Karpas-422 (cell line): ENCODE data around the gene AMOTL1. TPM values are rescaled to one million over a fixed set of nuclear protein-coding genes. Genes with fewer than 3 reads are reported as not detected.

Experiments used
- DNase-seq: peaks from one replicate; pipeline ENCODE4 v3.0.0-alpha.2; 2015
- H2AFZ ChIP-seq: fragments of 200-600 bp; sonication (generic); 2 replicates; pipeline ENCODE4 v1.6.1; 2014; ENCODE audit warnings: antibody characterized with exemption, low read length, mixed read lengths
- H3K27ac ChIP-seq: fragments of 200-600 bp; sonication (generic); 2 replicates; pipeline ENCODE4 v1.5.1; 2014; ENCODE audit warnings: mild to moderate bottlenecking, low read length, moderate library complexity
- H3K27me3 ChIP-seq: fragments of 200-600 bp; sonication (generic); 2 replicates; pipeline ENCODE4 v1.6.1; 2014; ENCODE audit warnings: low read length, mixed read lengths
- H3K36me3 ChIP-seq: fragments of 200-600 bp; sonication (generic); 2 replicates; pipeline ENCODE4 v1.6.1; 2014; ENCODE audit warnings: low read length, mixed read lengths; ENCODE audit not compliant: insufficient read depth
- H3K4me1 ChIP-seq: fragments of 200-600 bp; sonication (generic); 2 replicates; pipeline ENCODE4 v1.6.1; 2014; ENCODE audit warnings: mild to moderate bottlenecking, low read length, mixed read lengths
- H3K4me2 ChIP-seq: fragments of 200-600 bp; sonication (generic); 2 replicates; pipeline ENCODE4 v1.6.1; 2014; ENCODE audit warnings: low read length, low read depth, mild to moderate bottlenecking; ENCODE audit not compliant: poor library complexity, severe bottlenecking
- H3K4me3 ChIP-seq: fragments of 200-600 bp; sonication (generic); 2 replicates; pipeline ENCODE4 v1.5.1; 2014; ENCODE audit warnings: mild to moderate bottlenecking, antibody characterized with exemption, low read length, mixed read lengths
- H3K79me2 ChIP-seq: fragments of 200-600 bp; sonication (generic); 2 replicates; pipeline ENCODE4 v1.6.1; 2014; ENCODE audit warnings: mild to moderate bottlenecking, low read length, mixed read lengths
- H3K9ac ChIP-seq: fragments of 200-600 bp; sonication (generic); 2 replicates; pipeline ENCODE4 v1.6.0; 2014; ENCODE audit warnings: low read length
- H3K9me2 ChIP-seq: fragments of 200-600 bp; sonication (generic), shearing (Covaris generic); replicated peaks from 2 replicates; pipeline ENCODE4 v1.6.0; 2014; ENCODE audit warnings: mild to moderate bottlenecking, low read length, moderate library complexity; ENCODE audit not compliant: insufficient read depth
- H3K9me3 ChIP-seq: fragments of 300-700, 200-600 bp; sonication (generic); 2 replicates; pipeline ENCODE4 v1.6.1; 2014; ENCODE audit warnings: low read length, mixed read lengths
- H4K20me1 ChIP-seq: fragments of 200-600 bp; sonication (generic); 2 replicates; pipeline ENCODE4 v1.6.1; 2014; ENCODE audit warnings: mild to moderate bottlenecking, antibody characterized with exemption, low read length, low read depth; ENCODE audit not compliant: insufficient read depth
- total RNA-seq: library from RNA; depleted of rRNA; stranded (reverse); fragments of >200 nt; shearing (Covaris generic); gene quantifications from 2 replicates; pipeline ENCODE4 v1.2.3, GENCODE V29; 2014; ENCODE audit warnings: low replicate concordance

AMOTL1 gene
- total RNA-seq, 1 experiment from 2014 or later: 0.04 TPM

DNA sequence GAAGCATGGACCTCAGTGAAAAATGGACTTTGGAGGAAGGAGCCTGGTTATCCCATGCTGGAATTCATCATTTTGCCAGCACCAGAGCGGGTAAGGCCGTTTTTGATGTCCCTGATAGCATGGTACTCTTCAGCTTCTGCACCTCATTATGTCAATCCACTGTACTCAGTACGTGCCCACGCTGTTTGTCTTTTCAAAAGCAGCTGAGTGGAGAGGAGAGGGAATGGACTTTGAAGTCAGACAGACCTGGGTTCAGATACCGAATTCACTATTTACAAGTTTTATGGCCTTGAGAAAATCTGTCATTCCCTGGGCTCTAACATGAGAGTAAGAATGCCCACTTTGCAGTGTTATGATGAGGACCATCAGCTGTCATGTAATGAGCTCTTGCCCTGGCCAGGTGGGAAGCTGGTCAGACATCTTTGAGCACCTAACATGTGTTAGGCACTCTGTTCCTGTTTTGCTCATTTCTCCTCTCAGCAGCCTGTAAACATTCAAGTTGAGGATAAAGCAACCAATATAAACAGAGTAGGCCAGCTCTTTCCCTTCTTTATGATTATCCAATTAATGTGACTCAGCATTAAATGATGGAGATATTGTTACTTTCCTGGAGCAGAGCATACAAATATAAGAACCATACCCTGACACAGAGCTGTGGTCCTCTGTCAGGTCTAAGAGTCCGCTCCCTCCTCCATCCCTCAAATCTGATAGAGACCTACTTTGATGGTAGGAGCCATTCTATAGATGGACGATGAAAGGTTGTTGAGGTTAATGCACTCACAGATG is 39.0 kb upstream of the AMOTL1 start:
- DNase-seq: no peak
- no peaks in the 10 kb centered on the region for H3K4me1 ChIP-seq
- H3K9ac ChIP-seq: no peak overlapping the region
- H3K9me3 ChIP-seq: no peaks in the 10 kb centered on the region
- no peak overlapping the region for H3K27ac ChIP-seq
- no peaks in the 10 kb centered on the region for H3K9me2 ChIP-seq
- peaks cover 3% of the 10 kb centered on the region; the same call in 1 of the 2 replicates for H3K27me3 ChIP-seq
- no peaks in the 10 kb centered on the region for H3K79me2 ChIP-seq
- no peak overlapping the region for H2AFZ ChIP-seq
- H4K20me1 ChIP-seq: no peaks in the 10 kb centered on the region
- no peak overlapping the region for H3K4me2 ChIP-seq
- no peak overlapping the region for H3K4me3 ChIP-seq
- H3K36me3 ChIP-seq: no peaks in the 10 kb centered on the region

DNA sequence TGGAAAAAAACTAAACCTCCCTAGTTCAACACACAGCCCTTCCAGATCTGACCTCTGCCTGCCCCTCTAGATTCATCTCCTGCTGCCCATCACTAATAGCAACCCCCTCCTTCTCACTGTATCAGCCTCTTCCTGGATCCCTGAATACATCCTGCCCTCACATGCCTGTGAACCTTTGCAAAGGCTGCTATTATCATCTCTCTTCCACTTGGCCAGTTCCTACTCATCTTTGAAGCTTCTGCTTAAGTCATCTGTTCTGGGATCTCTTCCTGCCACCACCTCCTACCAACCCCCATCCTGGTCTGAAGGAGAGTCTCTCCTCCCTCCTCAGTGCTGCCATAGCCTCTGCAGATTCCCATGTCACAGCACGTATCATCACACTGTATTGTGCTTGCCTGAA is 38.0 kb upstream of the AMOTL1 start:
- Histone ChIP-seq H3K9me2 (no peaks in the 10 kb centered on the region), H3K4me1 (no peaks in the 10 kb centered on the region), H3K27me3 (no peaks in the 10 kb centered on the region), H3K27ac (no peak overlapping the region), H3K79me2 (no peaks in the 10 kb centered on the region), H3K36me3 (no peaks in the 10 kb centered on the region), H3K4me2 (no peak overlapping the region), H2AFZ (no peak overlapping the region), H3K4me3 (no peak overlapping the region), H4K20me1 (no peaks in the 10 kb centered on the region), H3K9me3 (no peaks in the 10 kb centered on the region), H3K9ac (no peak overlapping the region)
- DNase-seq: no peak

DNA sequence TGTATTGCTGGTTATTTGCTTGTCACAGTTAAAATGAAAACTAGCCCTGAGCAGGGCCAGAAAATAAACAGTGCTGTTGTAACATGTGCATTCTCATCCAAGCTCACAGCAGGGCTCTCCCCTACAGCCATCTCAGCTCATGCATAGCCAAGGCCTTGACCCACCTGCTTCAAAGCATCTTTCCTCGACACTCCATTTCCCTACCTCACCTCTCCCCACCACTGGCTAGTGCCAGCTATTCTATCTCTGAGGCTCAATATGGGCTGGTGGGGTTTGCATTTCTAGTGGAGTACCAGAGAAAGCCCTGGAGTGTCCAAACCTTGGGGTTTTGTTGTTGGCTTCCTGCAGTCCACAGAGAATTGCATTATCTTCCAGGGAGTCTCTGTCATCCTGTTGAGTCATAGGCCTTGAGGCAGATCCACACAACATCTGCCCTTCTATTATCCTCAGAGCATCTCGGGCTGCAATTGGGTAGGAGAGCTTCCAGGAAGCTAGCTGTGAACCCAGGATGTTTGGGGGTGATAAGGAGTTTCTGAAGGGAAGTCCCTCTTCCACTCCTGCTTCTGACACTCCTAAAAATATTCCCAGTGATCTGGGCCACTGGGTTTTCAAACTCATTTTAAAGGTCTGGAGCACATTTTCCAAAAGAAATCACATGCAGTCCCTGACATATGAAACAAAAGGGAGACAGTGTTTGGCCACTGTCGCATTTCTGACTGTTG is 36.1 kb upstream of the AMOTL1 start:
- Histone ChIP-seq H3K9ac (no peak overlapping the region), H3K9me3 (no peaks in the 10 kb centered on the region), H2AFZ (no peak overlapping the region), H3K4me3 (no peak overlapping the region), H3K79me2 (no peaks in the 10 kb centered on the region), H3K4me1 (no peaks in the 10 kb centered on the region), H3K27me3 (no peaks in the 10 kb centered on the region), H3K27ac (no peak overlapping the region), H4K20me1 (no peaks in the 10 kb centered on the region), H3K9me2 (no peaks in the 10 kb centered on the region), H3K36me3 (no peaks in the 10 kb centered on the region), H3K4me2 (no peak overlapping the region)
- no peak for DNase-seq

DNA sequence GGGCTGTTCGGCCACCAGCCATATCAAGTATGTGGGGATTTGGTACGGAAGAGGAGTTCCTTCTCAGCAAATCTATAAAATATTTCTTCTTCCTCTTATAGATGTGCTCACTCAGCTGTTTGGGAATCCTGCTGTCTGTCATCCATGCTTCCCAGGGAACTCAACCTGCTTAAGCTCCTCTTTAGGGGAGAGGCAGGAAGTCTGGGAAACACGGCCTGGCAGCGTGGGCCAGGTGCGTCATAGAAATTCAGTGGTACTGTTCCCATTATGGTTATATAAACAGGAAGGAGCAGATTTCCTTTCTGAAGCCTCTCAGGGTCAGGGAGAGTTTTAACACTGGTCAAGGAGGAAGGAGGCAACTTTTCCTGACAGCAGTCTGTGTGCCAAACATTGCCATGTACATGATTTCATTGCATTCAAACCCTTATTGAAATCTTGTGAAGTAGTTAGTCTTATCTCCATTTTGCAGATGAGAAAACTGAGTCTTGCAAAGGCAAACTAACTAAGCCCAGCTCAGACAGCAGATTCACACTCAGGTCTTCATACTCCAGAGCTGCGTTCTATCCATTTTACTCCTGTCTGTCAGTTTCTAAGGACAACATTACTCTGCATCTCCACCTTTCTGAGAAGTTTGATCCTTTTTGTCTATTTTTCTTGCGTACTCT is 35.4 kb upstream of the AMOTL1 start:
- Histone ChIP-seq H2AFZ (no peak overlapping the region), H3K4me3 (no peak overlapping the region), H3K27me3 (no peaks in the 10 kb centered on the region), H3K27ac (no peak overlapping the region), H3K4me1 (no peaks in the 10 kb centered on the region), H4K20me1 (no peaks in the 10 kb centered on the region), H3K36me3 (no peaks in the 10 kb centered on the region), H3K9me3 (no peaks in the 10 kb centered on the region), H3K9me2 (no peaks in the 10 kb centered on the region), H3K79me2 (no peaks in the 10 kb centered on the region), H3K9ac (no peak overlapping the region), H3K4me2 (no peak overlapping the region)
- no peak for DNase-seq

DNA sequence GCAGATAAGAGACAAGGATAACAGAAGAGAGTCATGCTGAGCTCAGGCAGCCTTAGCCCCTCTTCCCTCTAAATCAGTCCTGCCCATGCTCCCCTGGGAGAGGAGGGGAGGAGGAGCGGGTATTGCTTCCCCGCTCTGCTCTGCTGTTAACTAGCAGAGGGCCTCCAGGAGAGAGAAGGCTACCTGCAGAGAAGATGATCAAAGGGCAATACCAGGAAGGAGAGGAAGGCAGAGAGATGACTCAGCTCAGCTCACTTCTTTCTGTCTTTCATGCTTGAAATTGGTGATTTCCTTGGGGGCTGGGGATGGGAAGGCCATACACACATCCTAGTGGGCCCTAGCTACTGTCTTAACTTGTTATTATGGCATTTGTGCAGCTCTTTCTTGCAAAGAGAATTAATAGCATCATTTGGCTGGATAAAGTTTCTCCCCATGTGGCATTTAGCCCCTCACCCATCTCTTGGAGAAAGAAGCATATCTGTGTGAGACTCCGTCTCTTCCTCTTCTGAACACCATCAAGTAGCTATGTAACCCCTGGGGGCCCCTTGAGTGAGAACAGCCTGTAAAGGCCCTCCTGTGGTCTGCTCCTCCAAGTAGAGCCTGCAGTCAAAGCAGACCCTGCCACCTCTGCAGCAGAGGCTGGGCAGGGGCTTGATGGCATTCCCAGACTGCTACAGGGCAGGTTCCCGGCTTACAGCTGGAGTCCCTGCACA is 33.4 kb upstream of the AMOTL1 start:
- Histone ChIP-seq H3K4me3 (no peak overlapping the region), H2AFZ (no peak overlapping the region), H4K20me1 (no peaks in the 10 kb centered on the region), H3K9ac (no peak overlapping the region), H3K36me3 (no peaks in the 10 kb centered on the region), H3K9me3 (no peaks in the 10 kb centered on the region), H3K4me2 (no peak overlapping the region), H3K9me2 (no peaks in the 10 kb centered on the region), H3K4me1 (no peaks in the 10 kb centered on the region), H3K27ac (no peak overlapping the region), H3K27me3 (no peaks in the 10 kb centered on the region), H3K79me2 (no peaks in the 10 kb centered on the region)
- DNase-seq: no peak

DNA sequence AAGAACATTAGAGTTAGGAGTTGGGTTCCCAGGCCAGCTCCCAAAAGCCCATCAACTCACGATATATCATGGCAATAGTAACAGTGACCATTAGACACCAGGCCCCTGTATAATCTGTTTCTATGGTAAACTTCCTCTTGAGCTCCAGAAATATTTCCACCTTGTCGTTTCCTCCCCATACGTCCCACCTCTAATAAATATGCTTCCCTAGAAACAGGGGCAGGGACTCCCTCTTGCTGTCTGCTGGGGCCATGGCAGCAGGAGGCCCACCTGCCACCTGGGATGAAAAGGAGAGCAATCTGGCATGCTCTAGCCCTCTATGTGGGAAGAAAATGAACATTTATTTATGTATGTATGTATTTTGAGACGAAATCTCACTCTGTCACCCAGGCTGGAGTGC is 32.2 kb upstream of the AMOTL1 start:
- Histone ChIP-seq H2AFZ (no peak overlapping the region), H3K9me2 (no peaks in the 10 kb centered on the region), H3K79me2 (no peaks in the 10 kb centered on the region), H3K36me3 (no peaks in the 10 kb centered on the region), H3K4me2 (no peak overlapping the region), H3K9me3 (no peaks in the 10 kb centered on the region), H3K27ac (no peak overlapping the region), H3K4me3 (no peak overlapping the region), H4K20me1 (no peaks in the 10 kb centered on the region), H3K27me3 (no peaks in the 10 kb centered on the region), H3K4me1 (no peaks in the 10 kb centered on the region), H3K9ac (no peak overlapping the region)
- no peak for DNase-seq

DNA sequence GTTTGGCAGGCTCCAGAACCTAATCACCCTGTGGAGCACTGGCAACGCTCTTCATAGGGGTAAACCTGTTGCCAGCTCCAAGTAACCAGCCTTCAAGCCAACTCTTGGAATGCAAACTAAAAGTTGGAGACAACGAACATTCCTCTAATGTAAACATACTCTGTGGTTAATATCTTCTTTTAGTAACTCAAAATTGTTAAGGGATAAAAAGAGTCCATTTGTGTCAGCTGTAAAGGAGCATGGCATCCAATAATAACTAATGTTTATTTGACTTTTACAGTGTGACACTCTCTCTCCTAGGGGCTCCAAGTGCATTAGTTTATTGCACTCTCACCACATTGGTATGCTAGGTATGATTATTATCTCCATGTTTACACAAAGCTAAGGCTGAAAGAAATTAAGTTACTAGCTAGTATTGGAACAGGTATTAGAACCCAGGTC is 31.0 kb upstream of the AMOTL1 start:
- H3K27ac ChIP-seq: no peak overlapping the region
- H3K9me2 ChIP-seq: no peaks in the 10 kb centered on the region
- no peaks in the 10 kb centered on the region for H3K79me2 ChIP-seq
- H2AFZ ChIP-seq: no peak overlapping the region
- no peak overlapping the region for H3K9ac ChIP-seq
- H4K20me1 ChIP-seq: no peaks in the 10 kb centered on the region
- no peaks in the 10 kb centered on the region for H3K27me3 ChIP-seq
- no peaks in the 10 kb centered on the region for H3K9me3 ChIP-seq
- no peak overlapping the region for H3K4me2 ChIP-seq
- H3K4me1 ChIP-seq: no peaks in the 10 kb centered on the region
- no peak overlapping the region for H3K4me3 ChIP-seq
- no peaks in the 10 kb centered on the region for H3K36me3 ChIP-seq
- no peak for DNase-seq

DNA sequence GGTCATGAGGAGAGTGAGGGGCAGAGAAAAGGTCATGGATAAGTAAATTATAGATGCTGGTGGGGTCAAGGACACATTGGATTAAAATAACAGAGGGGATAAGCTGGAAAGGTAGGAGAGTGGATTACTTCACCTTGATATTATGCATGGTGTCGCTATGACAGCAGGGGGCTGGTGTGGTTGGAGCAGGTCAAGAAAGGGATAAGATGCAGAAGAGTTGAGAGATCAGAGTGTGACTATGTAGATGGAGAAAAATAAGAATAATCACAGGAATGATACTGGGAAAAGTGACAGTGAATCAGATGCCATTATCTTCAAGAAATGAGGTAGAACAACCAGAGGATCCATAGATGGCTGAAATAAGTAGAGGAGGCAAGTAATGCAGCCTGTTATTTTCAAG is 29.4 kb upstream of the AMOTL1 start:
- no peaks in the 10 kb centered on the region for H3K27me3 ChIP-seq
- no peaks in the 10 kb centered on the region for H4K20me1 ChIP-seq
- no peaks in the 10 kb centered on the region for H3K9me2 ChIP-seq
- H3K36me3 ChIP-seq: no peaks in the 10 kb centered on the region
- no peak overlapping the region for H3K4me3 ChIP-seq
- no peaks in the 10 kb centered on the region for H3K4me1 ChIP-seq
- H2AFZ ChIP-seq: no peak overlapping the region
- no peaks in the 10 kb centered on the region for H3K79me2 ChIP-seq
- H3K27ac ChIP-seq: no peak overlapping the region
- H3K9ac ChIP-seq: no peak overlapping the region
- H3K9me3 ChIP-seq: no peaks in the 10 kb centered on the region
- H3K4me2 ChIP-seq: no peak overlapping the region
- no peak for DNase-seq
